NB4 (cell line): ENCODE measurements around the gene C1orf21.

Source experiments
- MYC ChIP-seq: IDR thresholded peaks from 2 replicates; pipeline ENCODE4 v1.6.1; 2011; ENCODE audit warnings: low read depth, low read length
- POLR2A ChIP-seq: IDR thresholded peaks from 2 replicates; pipeline ENCODE4 v1.6.1; 2011; ENCODE audit warnings: mild to moderate bottlenecking; ENCODE audit not compliant: insufficient read length; ENCODE audit errors: extremely low read depth
- TF ChIP-seq, protein P1 (sequence below): IDR thresholded peaks from one replicate; pipeline ENCODE4 v1.5.1; 2012; ENCODE audit warnings: low read depth, low read length
- TF ChIP-seq, protein P2 (sequence below): IDR thresholded peaks from 2 replicates; pipeline ENCODE4 v1.6.1; 2011; ENCODE audit warnings: low read depth, low read length

- TF ChIP-seq, protein P1, sequence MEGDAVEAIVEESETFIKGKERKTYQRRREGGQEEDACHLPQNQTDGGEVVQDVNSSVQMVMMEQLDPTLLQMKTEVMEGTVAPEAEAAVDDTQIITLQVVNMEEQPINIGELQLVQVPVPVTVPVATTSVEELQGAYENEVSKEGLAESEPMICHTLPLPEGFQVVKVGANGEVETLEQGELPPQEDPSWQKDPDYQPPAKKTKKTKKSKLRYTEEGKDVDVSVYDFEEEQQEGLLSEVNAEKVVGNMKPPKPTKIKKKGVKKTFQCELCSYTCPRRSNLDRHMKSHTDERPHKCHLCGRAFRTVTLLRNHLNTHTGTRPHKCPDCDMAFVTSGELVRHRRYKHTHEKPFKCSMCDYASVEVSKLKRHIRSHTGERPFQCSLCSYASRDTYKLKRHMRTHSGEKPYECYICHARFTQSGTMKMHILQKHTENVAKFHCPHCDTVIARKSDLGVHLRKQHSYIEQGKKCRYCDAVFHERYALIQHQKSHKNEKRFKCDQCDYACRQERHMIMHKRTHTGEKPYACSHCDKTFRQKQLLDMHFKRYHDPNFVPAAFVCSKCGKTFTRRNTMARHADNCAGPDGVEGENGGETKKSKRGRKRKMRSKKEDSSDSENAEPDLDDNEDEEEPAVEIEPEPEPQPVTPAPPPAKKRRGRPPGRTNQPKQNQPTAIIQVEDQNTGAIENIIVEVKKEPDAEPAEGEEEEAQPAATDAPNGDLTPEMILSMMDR = no peak
- TF ChIP-seq POLR2A = no peak
- no peak for TF ChIP-seq MYC
- TF ChIP-seq, protein P2, sequence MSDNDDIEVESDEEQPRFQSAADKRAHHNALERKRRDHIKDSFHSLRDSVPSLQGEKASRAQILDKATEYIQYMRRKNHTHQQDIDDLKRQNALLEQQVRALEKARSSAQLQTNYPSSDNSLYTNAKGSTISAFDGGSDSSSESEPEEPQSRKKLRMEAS = no peak
Observed at GRCh38 chr1:184510110-184510509, 123.3 kb downstream of the C1orf21 start.
